DMS53 (cell line): ENCODE measurements around the gene MLH1.

Experiments
- DNase-seq: peaks from one replicate; lab custom pipeline; 2025; lab: John Stamatoyannopoulos, UW

Gene MLH1

DNA sequence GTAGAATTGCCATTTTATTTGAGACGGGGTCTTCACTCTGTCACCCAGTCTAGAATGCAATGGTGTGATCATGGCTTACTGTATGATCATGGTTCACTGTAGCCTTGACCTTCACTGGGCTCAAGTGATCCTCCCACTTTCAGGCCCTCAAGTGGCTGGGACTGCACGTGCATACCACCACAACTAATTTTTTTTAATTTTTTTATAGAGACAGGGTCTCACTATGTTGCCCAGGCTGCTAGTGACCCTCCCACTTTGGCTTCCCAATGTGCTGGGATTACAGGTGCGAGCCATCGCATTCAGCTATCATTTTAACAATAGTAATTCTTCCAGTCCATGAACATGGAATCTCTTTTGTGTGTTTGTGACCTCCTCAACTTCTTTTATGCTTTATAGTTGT, 12.3 kb upstream of the MLH1 start:
- DNase-seq = no peak

DNA sequence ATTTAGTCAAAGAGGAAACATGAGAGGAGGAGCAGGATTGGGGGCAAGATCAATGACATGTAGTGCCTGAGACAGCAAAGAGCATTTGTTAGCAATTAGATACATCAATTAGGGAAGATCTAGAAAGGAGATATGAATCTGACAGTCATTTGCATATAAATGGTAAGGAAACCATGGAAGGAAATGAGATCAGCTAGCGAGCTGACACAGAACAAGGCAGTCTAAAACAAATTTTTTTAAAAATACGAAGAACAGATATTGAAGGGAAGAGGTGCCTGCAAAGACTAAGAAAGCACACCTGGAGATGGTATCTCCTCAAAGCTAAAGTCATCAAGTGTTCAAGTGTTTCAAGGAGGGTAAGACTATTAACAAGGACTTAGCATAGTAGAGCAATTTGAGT, 5.0 kb upstream of the MLH1 start:
- no peak for DNase-seq

GRCh38 chr3:36989005-36989404, 4.3 kb upstream of the MLH1 start:
- DNase-seq = no peak

DNA sequence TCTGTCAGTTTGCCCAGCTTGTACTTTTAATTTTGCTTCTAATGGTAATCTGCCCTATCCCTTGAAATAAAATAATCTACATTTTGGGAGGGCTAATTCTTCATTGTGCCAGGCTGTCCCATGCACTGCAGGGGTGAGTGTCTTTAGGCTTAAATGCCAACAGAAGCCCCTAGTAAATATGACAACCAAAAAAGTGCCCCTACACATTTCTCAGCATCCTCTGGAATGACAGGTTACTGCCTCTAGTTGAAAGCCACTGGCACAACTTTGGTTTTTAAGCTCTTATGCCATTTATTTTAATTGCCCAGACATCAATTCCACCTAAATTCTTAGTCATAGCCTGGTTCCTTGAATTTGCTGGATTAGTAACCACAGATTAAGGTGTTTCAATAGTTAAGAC, 3.8 kb upstream of the MLH1 start:
- no peak for DNase-seq

DNA sequence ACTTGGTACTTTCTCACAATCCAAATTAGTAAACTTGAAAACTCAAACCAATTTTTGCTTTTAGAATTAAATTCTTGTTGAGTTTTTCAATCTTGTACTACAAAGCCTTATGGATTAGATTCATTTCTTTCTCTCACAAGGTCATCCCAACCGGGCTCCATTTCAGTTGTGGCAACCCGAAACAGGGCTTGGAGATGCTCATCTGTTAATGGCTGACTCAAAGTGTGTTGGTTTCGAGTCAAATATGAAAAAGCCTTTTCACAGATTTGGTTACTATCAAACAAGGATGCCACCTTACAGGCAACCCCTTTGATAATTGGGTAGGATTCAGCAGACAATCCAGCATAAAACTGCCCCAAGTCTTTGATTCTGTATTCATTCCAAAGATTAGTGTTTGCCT, 2.2 kb upstream of the MLH1 start:
- DNase-seq = no peak

DNA sequence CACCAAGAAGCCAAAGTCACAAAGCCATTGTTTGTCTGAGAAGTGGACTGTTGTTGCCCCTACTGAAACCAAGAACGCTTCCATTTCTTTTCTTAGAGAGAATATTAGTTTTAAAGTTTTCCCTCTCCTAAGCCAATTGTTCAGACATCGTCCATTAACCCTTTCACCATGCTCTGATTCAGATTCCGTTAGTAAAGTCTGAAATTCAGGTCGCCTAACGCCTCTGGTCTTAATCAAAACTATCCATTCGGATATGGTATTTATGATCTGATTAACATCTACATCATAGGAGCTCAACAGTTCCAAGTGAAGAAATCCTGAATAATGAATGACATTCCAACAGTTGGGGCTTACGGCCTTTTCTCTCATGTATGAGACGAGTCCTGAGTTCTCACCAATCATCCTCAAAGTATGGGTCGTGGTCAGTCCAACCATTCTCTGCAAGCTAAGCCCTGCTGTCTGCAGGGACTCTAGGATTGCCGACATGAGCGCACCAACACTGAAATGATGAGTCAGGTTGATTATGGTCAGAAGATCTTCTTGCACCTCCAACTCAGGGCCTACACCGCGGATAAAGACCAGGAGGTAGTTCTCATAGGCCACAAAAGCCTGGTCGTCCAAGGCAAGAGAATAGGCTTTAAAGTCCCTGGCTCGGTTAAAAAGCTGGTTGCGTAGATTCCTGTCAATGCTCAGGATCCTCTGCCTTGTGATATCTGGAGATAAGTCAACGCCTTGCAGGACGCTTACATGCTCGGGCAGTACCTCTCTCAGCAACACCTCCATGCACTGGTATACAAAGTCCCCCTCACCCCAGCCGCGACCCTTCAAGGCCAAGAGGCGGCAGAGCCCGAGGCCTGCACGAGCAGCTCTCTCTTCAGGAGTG, 1.2 kb upstream of the MLH1 start:
- DNase-seq = no peak

GRCh38 chr3:36992806-36993325, 452 bp upstream of the MLH1 start, which contains the start of gene EPM2AIP1:
Gene EPM2AIP1, minus strand, starts transcription at chr3:36993131. Its CDS starts 54 bp downstream, at chr3:36993077.
- DNase-seq = no peak

DNA sequence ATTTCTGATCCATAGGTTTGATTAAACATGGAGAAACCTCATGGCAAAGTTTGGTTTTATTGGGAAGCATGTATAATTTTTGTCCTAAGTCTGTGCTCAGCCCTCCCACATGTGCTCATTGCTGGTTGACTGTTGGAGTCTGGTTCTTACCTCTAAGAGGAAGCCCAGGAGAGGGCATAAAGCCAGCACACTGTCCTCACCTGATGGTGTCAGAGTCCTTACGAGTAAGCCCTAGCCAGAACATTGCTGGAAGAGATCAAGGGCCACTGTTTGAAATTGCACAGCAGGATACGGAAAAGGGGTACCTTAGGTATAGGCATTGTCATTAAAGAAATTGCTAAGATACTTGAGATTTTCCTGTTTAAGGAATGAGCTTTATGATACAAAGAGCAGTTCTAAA, 21.3 kb downstream of the MLH1 start:
- DNase-seq = no peak

DNA sequence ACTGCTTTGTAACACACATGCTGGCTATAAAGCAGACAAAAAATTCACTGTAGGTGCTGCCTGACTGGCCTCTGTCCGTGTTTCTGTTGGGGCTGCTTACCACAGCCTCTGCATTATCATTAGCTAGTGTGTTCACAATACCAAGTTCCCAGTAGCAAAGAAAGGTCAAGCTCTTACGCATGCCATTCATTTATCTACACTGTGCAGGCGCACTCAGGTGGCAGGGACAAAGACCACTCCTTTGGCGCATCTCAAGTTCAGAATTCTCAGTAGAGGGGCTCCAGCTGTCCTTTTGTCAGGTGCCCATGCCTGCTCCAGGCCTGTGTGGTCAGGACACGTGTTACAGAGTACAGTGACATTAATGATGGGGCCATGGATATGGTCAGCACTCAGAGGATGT, 22.3 kb downstream of the MLH1 start:
- DNase-seq = no peak

DNA sequence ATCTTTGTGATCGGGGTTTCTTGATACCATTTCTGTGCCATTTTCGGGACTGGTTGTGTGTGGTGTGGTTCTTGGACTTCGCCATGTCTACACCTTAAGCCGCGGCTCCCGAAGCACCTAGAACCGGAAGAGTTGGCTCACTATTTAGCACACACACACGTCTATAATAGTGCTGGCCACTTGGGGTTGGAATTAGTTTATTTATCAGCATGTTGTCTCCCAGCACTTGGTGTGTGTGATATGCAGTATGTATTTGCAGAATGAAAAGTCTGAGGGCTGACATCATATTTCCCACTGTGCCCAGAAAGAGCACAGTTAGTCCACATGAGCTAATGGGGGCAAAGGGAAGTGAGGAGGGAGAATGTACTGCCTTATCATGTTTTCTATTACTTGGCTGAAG, 23.6 kb downstream of the MLH1 start:
- no peak for DNase-seq

GRCh38 chr3:37017683-37018082, 24.4 kb downstream of the MLH1 start:
- no peak for DNase-seq

DNA sequence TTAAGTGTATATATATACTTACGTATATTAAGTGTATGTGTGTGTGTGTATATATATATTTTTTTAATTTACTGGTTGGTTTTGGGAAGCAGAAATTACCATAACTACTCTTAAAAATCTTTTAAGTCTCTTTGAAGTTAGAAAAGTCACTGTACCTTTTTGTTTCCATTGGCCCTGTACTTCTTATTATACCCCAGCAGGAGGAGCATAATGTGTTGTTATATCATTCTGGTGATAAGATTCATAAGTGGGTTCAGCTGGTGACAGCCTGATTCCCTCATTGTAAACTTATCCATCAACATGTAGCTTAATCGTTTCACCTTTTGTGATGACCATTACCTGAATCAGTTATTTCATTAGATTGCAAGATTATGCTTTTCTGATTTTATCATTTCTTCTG, 30.8 kb downstream of the MLH1 start:
- peak; percentile 1 for DNase-seq

DNA sequence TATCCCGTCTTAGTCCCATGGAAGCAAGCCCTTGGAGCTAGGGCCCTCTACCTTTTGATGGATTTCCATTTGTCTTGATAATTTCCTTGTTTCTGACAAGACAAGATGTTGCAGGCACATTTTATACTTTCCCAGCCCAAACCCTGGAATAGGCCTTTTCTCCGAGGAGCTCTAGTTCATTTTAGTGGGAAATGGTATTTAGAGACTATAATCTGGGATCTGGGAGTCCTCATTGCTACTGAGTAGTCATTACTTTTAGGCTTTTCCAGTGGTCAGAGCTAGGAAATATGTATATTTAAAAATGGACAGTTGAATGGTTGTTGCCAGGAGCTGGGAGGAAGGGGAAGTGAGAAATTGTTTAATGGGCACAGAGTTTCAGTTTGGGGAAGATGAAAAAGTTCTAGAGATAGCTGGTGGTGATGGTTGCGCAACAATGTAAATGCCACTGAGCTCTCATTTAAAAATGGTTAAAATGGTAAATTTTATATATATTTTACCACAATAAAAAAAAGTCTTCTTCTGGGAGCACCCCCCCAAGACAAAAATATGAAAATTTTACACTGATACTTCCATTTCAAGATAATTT, 31.6 kb downstream of the MLH1 start:
- no peak for DNase-seq

DNA sequence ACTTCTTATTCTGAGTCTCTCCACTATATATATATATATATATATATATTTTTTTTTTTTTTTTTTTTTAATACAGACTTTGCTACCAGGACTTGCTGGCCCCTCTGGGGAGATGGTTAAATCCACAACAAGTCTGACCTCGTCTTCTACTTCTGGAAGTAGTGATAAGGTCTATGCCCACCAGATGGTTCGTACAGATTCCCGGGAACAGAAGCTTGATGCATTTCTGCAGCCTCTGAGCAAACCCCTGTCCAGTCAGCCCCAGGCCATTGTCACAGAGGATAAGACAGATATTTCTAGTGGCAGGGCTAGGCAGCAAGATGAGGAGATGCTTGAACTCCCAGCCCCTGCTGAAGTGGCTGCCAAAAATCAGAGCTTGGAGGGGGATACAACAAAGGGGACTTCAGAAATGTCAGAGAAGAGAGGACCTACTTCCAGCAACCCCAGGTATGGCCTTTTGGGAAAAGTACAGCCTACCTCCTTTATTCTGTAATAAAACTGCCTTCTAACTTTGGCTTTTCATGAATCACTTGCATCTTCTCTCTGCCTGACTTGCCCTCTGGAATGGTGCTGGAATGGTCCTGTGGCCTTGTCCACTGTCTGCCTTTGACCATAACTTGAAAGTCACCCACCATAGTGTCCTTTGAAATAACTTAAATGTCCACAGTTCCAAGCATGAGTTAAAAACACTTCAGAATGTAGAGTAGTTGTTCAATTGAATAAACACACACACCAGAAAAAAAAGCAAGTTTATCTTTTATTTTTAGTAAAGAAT, 32.4 kb downstream of the MLH1 start:
- DNase-seq = no peak

- DNase-seq = no peak
Measured at GRCh38 chr3:37026851-37027250, 33.5 kb downstream of the MLH1 start.

- DNase-seq = no peak
Measured at GRCh38 chr3:37028329-37028728, 35.0 kb downstream of the MLH1 start.

DNA sequence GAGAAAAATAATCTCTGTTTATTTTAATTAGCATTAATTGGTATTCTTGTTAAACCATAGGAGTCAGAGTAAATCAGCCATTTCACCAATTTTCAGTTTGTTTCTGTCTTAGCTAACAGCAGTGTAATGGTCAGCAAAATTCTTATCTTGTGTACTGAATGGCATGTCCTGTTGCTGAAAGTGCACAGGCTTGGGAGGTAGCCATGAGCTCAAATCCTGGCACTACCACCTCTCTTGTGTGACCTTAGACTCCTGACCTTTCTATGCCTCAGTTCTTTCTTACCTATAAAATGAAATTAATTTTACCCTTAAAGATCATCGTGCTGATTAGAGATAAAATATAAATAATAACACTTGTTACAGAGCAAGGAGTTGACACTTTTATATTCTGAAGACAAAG, 35.8 kb downstream of the MLH1 start:
- no peak for DNase-seq

DNA sequence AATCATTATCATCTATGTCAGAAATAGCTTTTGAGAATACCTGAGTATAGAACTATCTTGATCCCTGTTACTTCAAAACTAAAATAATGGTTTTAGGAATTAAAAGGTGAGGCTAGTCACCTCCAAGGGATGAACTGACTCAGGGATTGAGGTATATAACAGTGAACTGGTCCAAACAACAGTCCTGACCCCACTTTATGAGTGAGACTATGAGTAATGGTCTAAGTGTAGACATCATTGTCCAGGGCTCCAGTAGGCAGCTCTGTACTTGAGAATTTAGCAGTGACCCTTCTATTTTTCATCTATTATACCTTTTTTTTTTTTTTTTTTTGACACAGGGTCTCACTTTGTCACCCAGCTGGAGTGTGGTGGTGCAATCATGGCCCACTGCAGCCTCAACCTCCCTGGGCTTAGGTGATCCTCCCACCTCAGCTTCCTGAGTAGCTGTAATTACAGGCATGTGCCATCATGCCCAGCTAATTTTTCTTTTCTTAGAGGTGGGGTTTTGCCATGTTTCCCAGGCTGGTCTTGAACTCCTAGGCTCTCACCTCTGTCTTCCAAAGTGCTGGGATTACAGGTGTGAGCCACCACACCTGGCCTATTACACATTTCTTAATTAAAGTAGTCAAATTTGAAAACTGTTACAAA, 36.3 kb downstream of the MLH1 start:
- DNase-seq = no peak

DNA sequence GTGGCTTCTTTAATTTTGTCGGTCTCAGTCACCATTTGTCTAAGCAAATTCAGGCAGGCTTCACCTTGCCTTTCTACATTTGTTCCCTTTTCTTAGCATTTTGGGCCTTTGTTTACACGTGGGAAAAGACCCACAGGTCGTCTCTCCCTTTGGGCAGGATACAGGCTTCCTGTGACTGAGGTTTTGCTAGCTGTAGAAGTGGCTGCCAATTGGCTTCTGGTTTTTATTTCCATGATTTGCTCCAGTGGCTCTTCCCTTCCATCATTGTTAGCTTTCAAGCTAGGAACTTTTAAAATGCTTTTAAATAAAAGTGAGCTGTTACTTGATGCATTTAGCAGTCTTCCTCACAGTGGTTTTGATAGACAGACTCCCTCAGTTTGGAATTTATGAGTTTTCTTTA, 37.3 kb downstream of the MLH1 start:
- DNase-seq = no peak

DNA sequence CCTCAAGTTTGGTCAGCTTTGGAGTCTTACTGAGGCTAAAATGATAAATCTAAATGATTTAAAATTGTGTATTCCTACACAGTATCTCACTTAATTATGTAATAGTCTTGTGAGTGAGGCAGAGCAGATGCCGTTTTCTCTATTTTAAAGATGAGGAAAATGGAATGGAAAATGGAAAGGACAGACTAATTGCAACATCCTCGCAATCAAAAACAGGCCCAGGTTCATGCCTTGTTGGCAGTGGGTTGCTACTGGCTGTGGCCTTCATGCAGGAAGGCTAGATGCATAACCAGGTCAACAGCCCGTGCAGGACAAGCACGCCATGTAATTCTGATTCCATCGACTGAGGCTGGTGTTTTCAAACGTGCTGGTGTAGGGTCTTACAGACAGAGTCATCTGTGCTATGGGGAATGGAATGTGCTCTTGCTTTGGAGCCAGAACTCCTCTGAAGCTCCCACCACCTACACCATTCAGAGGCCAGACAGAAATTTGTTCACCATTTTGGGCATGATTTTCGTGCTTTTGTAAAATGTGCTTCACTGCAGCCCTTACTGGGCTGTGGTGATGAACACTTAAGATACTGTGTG, 37.9 kb downstream of the MLH1 start:
- DNase-seq = no peak

GRCh38 chr3:37032961-37033360, 39.6 kb downstream of the MLH1 start:
- DNase-seq = no peak

- DNase-seq = no peak
Measured at GRCh38 chr3:37037352-37037751, 44.0 kb downstream of the MLH1 start.
